Astrocyte of the cerebellum (primary cell): ENCODE measurements around the gene CHST11.

Experiments
- DNase-seq: peaks from one replicate; pipeline ENCODE4 v3.0.0-alpha.2; 2011; ENCODE audit warnings: low read depth
- H3K4me3 ChIP-seq: 2 replicates; pipeline ENCODE4 v1.5.1; 2011; ENCODE audit warnings: mild to moderate bottlenecking, low read depth, low read length, moderate library complexity
- CTCF ChIP-seq: IDR thresholded peaks from 2 replicates; pipeline ENCODE4 v1.5.1; 2012; ENCODE audit warnings: low read length, low read depth, moderate library complexity, mild to moderate bottlenecking; ENCODE audit errors: missing control alignments
- in situ Hi-C: cut with HindIII; loops from 2 replicates; pipeline ENCODE4 v1.10.0; 2017; ENCODE audit warnings: low sequenced_read_pairs

The CHST11 gene

DNA sequence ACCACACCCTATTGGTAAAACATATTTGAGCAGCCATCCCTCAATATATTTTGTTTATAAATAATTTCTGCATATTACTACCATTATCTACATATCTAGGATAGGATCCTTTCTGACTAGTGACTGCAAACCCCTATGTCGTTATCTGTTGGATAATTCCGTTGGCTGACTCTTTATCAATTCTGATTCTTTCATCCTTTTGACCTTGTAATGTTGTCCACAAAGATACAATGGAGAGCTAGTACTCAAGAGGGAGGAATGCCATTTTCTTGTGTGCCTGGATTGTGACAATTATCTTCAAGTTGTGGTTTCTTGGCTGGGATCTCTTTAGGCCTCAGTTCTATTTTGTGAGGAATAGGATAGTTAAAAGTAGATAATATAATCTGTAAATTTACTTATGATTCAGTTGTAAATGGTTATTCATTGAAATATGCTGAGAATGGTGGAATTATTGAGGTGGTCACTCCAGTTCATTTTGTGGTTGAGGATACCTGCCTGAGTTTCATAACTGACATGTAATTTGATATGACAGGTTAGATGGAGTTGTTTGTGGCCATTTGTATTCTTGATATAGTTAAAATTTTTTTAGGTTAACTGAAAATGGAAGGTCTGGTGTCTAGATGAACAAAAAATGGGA lies 10.1 kb downstream of the CHST11 start:
- no peak for TF ChIP-seq CTCF
- no peak overlapping the region for H3K4me3 ChIP-seq
- no peak for DNase-seq
- in situ Hi-C loops = no loop called here

GRCh38 chr12:104467346-104467837 lies 10.6 kb downstream of the CHST11 start:
- in situ Hi-C loops = no loop called here
- no peak overlapping the region for H3K4me3 ChIP-seq
- TF ChIP-seq CTCF = no peak
- DNase-seq = no peak

GRCh38 chr12:104468371-104468770 lies 11.6 kb downstream of the CHST11 start:
- TF ChIP-seq CTCF = no peak
- in situ Hi-C loops = no loop called here

GRCh38 chr12:104469066-104469465 lies 12.3 kb downstream of the CHST11 start:
- in situ Hi-C loops = no loop called here
- DNase-seq = no peak
- no peak for TF ChIP-seq CTCF
- H3K4me3 ChIP-seq = no peak overlapping the region

More at GRCh38 chr12:104468371-104468770, 11.6 kb downstream of the CHST11 start:
- no peak overlapping the region for H3K4me3 ChIP-seq
- no peak for DNase-seq

DNA sequence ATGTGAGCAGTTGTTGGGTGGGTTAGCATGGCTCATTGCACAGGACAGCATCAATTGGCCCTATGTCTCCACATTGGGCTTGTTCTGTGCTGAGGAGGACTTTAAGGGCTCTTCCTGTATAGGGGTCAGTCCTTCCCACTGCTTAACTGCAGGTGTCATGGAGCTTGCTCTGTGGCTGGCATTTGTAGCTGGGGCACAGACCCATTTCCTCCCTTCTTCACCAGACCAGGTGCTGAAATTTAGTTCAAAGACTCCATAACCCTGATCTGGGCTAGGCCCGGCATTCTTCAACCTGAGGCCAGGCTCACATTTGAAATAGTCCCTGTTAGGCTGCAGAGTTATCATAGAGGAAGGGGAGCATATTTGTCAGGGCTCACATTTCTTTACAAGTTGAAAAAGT lies 12.8 kb downstream of the CHST11 start:
- TF ChIP-seq CTCF = no peak
- DNase-seq = no peak
- H3K4me3 ChIP-seq = no peak overlapping the region
- in situ Hi-C loops = no loop called here

DNA sequence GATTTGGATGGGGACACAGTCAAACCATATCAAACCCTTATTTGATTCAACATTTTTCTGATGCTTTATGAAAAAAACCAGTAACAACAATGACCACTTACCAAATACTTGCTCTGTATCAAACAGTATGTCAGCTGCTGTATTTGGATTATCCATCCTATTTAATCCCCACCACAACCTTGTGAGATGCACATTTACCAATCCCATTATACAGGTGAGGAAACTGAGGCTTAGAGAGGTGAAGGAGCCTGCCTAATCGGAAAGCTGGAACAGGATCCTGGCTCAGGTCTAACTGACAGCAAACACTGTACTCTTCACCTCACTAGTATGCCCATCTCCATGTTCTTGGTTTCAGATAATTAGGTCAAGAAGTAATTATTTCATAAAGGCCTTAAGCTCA lies 13.8 kb downstream of the CHST11 start:
- TF ChIP-seq CTCF = no peak
- DNase-seq = no peak
- H3K4me3 ChIP-seq = no peak overlapping the region
- in situ Hi-C loops = no loop called here
